Stimulated activated CD8-positive, alpha-beta memory T cell treated with anti-CD3 and anti-CD28 coated beads, Interleukin-7, amount 100 ng/mL, for 24 hours (primary cell): Measurements from ENCODE around the gene SLC1A3.
"Not testable (repeated sequence)": the region's sequence is repeated elsewhere in the genome, so short reads cannot be mapped to it uniquely, and the experiment has no call there.

Source experiments
- DNase-seq: peaks from one replicate; pipeline ENCODE4 v3.0.0-alpha.2; 2020; ENCODE audit warnings: low read depth

SLC1A3 gene

DNA sequence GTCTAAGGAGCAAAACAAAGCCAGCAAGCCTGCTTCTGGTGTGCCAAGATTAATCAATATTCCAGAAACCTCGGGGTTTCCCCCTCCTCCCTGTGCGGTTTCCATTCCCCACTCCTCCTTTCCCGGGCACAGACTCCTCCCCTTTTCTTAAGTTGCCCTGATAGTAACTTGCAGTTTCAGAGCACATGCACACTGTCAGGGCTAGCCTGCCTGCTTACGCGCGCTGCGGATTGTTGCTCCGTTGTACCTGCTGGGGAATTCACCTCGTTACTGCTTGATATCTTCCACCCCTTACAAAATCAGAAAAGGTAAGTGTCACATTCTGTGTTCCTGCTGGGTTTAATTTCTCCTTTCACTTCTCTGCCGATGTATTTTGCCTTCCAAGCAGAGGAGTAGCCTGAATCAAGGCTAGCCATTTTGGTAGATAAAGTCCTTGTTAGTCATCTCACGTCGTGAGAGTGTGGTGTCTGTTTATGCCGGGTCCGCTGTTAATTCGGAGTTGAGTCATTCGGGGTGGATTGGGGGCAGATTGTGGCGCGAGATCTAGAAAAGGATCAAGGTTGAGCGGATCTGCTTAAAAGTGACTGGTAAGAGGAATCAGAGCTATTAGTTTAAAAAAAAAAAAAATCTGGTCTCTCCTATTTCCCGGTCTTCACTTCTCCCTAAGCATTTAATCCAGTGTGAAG is at the start of gene SLC1A3:
Gene SLC1A3, plus strand, starts transcription at position 179 of the 686 bp plus-strand sequence. CDS start 1,818 bp downstream, outside the sequence.
- DNase-seq = no peak

DNA sequence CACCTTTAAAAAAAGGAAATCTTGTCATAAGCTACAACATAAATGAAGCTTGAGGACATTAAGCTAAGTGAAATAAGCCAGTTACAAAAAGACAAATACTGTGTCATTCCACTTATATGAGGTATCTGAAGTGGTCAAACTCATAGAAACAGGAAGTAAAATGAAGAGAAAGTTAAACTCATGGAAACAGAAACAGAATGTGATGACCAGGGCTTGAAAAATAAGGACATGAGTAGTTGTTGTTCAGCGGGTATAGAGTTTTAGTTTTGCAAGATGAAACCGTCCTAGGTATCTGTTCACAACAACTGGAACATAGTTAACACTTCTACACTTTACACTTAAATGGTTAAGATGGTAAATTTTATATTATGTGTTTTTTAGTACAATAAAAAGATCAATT is 47.8 kb upstream of the SLC1A3 start:
- DNase-seq = no peak

DNA sequence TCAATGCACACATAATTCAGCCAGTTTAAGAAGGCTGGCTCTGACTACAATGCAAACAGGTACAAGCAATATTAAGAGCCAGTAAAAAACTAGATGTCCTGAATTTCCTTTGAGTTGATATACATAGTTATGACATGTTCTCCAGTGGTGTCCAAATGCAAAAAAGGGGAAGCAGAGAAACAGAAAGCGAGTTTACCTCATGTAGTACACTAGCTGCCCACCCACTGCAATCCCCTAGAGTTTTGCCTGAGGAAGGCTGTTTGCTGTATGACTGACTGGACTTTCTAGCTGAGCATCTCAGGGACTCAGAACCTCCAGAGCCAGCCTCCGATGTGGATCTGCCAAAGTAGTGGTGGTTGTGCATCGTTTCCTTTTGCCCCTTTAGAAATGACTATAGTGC is 44.8 kb upstream of the SLC1A3 start:
- DNase-seq = no peak

DNA sequence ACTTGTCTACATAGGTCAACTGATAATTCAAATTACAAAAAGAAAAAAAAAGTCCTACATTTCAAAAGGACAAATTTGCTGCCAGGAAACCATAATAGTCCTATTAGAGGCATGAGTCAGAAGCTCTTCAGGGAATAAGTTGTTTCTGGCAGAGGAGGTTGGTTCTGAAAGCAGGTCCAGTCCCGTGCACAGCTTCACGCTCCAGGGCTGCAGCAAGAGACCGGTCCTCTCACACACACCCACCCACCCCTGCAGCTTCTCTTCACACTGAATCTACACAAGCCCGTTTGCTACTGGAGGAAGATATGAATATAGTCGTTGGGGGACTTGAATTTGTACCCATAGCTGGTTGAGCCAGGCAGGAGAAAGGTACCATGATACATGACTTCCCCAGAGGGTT is 36.9 kb upstream of the SLC1A3 start:
- no peak for DNase-seq

DNA sequence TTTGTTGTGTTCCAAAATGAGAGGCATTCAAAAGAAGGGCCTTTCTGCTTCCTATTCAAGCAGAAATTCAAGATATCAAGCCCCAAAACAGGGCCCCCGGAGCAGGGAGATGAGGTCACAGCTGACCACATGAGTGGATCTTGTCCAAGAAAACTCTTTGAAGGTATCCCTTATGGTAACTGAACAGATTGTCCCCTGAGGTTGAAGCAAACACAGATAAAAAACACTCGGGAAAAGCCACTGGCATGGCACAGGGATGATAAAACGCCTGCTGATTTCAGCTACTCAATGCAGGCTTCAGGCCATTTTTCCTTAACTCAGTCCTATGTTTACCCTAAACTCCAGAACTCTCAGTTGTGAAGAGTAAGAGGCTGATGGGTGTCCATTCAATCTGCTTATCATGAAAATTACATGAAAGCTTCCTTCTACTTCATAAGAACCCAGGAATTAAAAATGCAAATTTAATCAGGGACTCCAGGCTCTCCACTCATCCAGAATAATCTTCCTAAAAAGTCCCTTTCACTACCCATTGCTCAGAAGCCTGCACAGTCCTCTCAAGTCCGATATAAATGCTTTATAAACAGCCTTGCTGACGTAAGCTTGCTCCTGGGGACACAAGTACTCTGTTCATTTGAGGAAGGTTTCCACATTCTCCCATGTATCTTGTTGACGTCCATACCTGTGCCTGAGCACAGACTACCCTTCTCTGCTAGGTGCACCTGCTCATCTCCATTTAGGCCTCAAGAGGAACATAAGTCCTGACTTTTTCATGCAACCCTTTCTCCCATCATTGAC is 35.9 kb upstream of the SLC1A3 start:
- DNase-seq = no peak

DNA sequence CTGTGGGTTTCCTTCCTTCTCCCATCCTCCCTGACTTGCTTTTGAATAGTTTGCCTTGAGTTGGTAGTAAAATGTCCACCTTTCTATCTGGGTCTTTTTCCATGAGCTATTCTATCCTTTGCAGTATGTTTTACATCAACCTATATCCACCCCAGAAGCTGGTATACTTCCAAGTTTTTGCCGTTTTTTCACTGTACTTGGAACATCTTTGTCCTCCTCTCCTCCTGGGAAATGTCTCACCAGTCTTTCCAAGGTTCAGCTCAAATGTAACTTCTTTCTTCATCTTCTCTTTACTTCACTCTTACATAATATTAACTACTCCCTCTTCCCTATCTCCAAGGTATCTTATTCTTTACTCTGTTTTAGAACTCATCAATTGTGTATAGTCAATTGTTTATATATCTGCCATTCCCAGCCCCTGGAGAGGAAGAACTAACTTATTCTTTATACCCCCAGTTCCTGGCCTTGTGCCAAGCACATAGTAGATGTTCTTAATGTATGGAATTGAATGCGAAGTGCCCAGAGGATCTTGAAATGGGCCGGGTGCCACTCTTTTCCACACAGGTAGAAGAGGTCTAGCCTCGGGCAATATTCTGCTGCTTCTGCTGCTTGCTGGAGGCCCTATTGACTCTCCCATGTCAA is 34.9 kb upstream of the SLC1A3 start:
- DNase-seq = no peak

DNA sequence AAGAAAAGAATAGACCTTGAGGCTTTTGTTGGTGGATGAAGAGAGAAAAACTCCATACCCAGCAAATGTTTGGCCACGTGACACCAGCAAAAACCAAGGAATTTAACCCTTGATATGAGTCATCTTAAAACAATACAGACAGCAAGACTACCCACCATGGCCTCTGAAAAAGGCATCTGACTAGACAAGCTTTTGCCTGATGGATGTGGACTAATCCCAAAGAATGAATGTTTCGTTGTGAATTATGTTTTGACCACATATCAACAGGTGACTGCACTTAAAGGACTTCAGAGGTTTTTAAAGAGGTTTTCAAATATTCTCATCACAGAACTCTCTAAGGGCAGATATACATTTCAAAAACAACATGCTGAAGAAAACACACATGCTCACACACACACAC is 33.0 kb upstream of the SLC1A3 start:
- no peak for DNase-seq

DNA sequence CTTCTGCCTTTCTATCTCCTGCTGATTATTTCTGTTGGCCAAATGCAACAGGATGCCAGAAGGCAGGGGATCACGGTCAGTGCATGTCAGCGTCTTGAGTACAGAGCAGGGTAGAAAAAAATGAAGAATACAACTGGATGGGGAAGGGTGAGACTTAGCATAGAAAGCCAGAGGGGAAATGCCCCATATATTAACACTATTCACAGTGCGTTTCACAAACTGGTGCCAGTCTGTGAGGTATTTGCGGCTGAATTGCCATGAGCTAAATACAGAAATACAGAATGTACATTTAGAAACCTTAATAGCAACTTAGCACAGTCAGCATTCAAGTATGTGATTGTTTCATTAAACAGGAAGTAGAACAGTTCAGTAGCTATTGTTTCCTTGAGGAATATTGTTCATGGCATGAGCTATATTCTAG is 31.0 kb upstream of the SLC1A3 start:
- no peak for DNase-seq

DNA sequence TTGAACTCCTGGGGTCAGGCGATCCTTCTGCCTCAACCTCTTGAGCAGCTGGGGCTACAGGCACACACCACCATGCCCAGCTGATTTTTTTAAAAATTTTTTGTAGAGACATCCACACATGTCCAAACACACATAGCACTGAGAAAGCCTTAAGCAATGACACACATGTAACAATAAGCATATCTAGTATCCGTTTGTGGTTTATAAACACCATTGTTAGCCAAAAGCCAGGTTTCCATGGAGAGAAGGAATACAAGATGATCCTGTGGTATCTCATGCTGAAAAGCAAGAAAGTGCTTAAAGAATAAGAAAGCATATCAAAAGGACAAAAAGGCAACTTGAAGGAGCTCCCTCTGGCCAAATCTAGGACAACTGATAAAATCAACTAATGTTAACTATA is 29.7 kb upstream of the SLC1A3 start:
- DNase-seq = no peak

DNA sequence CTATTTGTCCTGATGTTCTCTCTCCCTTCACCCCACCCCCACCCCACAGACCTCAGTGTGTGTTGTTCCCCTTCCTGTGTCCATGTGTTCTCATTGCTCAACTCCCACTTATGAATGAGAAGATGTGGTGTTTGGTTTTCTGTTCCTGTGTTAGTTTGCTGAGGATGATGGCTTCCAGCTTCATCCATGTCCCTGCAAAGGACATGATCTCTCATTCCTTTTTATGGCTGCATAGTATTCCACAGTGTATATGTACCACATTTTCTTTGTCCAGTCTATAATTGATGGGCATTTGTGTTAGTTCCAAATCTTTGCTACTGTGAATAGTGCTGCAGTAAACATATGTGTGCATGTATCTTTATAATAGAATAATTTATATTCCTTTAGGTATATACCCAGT is 26.5 kb upstream of the SLC1A3 start:
- DNase-seq = not testable (repeated sequence)

DNA sequence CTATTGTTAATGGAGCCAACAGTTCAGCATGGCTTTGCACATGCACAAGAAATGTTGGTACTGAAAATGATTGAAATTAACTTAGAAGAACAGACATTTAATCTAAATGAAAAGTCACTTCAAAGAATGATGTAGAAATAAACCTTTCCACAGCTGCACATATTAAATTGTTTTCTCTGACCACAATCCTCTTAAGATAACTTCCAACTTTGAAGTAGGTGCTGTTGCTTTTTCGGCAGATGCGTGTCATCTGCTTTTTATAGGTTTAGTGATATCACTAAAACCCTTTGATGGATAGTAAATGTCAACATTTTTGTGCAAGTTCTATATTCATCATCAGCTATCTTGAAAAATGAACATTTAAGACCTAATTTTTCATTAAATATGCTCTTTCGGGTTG is 25.3 kb upstream of the SLC1A3 start:
- no peak for DNase-seq

DNA sequence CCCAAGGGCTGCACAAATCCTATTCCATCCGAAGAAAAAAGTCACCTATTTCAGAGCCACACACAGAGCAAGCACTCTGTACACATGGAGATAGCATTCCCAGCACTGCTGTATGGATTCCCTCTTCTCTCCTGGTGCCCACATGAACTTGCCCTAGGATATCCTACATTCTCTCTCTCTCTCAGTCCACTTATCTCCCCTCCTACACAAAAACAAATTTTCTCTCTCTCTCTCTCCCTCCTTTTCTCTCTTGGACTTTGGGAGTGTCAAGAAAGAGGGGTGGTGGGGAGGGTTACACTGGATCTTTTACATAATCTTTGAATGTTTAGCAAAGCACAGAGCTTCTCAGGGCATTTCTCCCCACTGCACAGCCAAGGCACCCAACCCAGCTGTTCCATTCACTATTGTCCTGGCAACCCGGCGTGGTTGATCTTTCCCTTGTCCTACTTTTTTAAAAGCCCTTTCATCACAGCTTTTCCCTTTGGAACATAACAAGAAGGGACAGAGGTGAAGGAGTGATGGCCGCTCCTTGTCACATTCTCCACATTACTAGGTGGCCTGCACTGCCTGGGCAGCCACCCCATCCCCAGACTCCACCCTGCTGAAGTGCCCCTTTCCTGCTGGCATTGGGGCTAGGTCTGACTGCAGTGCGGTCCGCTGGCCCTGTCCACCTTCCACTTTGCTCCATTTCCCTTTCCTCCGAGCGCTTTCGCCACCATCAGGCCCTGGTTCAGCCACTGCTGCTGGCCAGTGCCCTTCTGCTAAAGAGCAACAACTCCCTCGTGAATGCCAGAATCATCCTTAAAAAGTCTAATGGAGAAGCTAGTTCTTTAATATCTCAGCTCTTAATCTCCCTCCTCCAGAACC is 22.2 kb upstream of the SLC1A3 start:
- DNase-seq = no peak

DNA sequence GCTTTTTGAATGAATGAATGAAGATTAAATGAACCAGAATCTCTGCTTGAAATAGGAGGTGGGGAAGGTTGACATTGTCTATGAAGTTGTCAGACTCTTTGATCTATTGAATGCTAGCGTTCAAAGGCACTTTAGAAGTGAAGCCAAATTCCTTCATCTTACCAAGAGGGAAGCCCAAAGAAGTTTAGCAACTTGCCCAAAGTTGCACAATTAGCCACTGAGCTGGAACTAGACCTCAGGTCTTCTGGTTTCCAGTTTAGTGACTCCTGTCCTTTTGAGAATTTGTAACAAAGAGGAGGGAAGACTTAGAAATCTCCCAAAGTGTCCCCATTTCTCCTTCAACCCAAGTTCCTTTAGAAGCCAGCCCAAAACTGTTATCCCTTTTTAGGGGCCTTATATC is 20.7 kb upstream of the SLC1A3 start:
- no peak for DNase-seq

DNA sequence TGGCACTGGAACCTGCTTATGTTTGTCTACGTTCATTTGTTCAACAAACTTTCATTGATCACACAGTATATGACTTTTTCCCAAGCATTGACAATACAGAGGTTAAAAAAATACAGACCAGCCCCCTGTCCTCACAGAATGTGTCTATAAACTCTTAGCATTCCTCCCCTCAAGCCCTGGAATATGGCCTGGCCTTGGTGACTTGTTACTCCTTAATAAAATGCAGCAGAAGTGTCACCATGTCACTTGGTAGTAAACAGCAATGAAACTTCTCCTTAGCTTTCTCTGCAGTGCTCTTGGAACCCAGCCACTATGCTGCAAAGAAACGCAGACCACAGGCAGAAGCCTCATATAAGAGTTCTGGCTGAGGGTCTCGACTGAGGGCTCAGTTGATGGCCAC is 19.1 kb upstream of the SLC1A3 start:
- no peak for DNase-seq

DNA sequence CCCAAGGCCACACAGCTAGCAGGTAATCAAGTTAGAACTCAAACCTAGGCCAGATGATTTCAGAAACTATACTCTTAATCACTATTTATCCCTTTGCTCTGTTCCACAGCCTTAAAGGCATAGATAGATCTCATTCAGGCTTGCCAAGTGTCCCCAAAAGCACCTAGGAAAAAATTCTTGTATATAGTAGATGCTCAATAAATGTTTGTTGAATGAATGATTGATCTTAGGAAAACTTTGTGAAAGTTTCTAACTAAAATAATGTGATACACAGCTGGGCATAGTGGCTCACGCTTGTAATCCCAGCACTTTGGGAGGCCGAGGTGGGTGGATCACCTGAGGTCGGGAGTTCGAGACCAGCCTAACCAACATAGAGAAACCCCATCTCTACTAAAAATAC is 16.7 kb upstream of the SLC1A3 start:
- DNase-seq = not testable (repeated sequence)

DNA sequence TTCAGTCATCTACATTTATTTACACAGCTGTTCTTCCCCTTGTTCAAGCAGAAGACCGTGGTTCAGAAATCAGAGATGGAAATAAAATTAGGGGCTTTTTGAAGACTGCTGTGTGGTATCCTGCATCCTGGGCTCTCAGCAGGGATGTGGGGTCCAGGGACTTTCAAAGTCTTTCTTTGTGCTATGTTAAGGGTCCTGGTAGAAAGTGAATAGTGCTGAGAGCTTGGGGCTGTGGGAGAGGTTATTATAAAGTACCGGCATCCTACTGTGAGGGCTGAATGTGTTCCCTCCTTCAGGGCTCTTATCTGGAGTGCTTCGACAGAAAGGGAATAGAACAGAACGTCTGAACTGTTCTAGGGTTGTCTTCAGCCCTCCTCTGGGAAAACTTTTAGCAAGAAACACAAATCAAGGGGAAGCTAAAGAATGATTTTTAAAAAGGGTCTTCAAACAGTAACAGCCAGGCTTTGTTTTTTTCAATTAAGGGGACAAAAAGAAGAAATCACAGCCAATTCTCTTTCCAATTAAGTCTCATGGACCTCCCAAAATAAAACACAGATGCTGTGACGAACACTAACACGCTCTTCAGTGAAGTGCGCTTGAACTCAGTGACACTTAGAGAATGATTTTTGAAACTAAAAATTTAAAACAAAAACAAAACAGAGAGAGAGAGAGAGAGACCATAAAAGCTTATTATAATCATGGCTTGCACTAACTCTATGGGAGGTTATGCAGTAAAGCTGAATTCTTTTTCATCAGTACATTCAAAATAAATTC is 15.7 kb upstream of the SLC1A3 start:
- DNase-seq = no peak

DNA sequence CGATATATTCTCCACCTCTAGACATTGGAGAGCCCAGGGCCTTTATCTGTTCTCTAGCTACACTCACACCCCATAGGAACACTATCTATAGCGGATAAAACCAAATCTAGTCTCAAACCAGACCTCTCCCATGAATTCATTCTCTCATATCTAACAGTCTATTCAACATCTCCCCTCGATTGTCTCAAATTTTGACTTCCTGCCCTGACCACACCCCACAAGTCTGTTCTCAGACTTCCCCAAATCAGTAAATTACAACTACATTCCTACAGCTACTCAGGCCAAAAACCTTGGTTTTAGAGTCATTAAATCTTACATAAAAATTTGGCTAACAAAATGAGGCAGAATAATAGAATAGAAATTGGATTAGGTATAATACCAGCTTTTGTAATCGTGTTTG is 12.5 kb upstream of the SLC1A3 start:
- no peak for DNase-seq

DNA sequence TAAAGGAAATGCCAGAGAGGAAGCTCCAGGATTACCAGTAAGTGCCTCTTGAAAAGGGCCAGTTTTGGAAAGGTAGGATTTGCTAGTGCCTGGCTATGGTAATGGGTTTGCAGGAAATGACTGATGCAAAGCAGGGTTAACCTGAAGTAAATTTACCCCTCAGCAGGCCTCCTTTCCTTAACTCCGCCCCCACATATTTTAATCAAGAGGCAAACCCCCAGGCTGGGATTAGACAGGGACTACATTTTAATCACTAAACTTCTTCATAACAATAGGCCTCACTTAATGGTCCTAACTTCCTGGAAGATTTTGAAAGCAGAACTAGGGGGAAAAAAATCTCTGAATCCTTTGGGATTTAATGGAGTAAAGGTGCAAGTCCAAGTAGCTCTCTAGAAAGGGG is 10.2 kb upstream of the SLC1A3 start:
- no peak for DNase-seq

DNA sequence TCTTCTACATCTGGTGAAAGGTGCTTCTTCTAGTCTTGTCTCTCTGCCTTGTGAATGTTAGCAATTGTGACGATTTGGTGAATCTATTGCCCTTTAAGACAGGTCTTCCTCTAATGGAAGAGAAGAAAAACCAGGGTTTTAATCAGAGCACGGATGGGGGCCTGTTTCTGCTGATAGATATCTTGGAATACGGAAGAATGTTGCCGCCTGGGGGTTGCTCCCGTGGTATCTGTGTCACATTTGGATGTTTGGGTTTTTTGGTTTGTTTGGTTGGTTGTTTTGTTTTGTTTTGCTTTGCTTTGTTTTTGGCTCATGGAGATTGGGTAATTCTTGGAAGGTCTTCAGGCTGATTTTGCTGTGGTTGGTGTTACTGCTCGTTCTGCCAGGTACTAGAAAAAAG is 9.7 kb upstream of the SLC1A3 start:
- no peak for DNase-seq

DNA sequence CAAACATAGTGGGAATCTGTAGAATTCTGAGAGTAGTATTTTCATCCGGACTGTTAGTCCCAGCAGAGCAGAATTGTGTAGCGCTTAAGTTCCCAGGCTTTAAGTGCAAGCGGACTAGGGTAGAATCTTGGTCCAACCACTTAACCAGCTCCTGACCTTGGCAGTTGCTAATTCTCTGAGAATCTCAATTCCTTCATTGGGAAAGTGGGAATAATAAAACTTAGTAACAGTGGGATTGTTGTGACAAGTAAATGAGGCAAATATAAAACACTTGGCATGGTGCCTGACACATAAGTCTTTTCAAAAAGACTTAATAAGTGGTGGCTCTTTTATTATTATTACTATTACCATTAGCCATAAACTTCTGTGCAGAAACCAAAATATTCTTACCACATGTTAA is 8.4 kb upstream of the SLC1A3 start:
- DNase-seq = no peak

DNA sequence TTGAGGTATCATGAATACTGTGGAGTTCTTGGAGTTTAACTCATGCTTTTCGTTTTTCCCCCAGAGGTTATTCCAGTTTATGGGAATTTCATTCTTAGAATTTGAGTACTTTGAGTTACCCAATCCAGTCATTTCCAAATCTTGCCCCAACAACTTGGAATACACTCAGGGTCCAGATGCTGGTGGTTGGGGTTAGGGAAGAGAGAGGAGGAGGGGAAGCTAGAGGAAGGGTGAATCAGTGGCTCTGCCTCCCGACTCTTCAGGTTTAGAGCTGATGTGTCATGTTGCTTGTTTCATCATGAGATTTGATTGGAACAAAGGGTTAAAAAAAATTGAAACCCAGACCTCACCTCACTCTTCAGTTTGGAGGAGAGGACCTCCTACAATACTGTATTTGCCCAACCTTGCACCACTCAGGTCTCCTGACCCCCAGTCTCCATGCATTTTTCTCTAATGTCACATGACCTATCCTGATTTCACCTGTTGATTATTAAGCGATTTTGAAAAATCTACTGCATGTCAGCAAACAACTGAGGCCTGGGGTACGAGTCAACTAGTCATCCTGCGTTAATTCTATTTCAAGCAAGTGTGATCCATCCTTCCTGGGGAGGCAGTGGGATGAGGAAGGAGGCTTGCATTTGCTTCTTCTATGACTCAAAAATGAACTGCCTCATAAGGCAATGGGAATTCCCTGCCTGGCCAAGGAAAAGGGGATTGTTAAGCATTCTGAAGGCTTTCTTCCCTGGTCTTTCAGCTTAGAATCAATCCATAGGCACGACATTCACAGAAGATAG is 6.2 kb upstream of the SLC1A3 start:
- DNase-seq = no peak
